Heart left ventricle (tissue), 16 donors: Measurements from ENCODE around the gene NDUFAF8. TPM values are rescaled to one million over a fixed set of nuclear protein-coding genes. Genes with fewer than 3 reads are reported as not detected.
"Not testable (repeated sequence)": the region's sequence is repeated elsewhere in the genome, so short reads cannot be mapped to it uniquely, and the experiment has no call there.

Experiments
- ATAC-seq, 4 donors: fragments of 200-7000 bp; cut with Tn5 transposase; one replicate each; pipeline ENCODE4 v1.9.1; 2020 to 2022; ENCODE audit warnings: moderate library complexity in 4 of 4, mild to moderate bottlenecking in 3 of 4, moderate number of reproducible peaks in 1 of 4
- DNase-seq, 5 donors: peaks; one replicate each; pipeline ENCODE4 v3.0.0-alpha.2; 2020
- H3K27ac ChIP-seq, 12 donors: fragments of 200-600 bp; sonication (generic) in 4 of 12; one replicate each; pipeline versions ENCODE4 v1.5.0 to v1.8.0; 2016 to 2022; ENCODE audit warnings: mild to moderate bottlenecking in 2 of 12
- H3K27me3 ChIP-seq, 9 donors: fragments of 200-600 bp; sonication (generic) in 2 of 9; one replicate each; pipeline versions ENCODE4 v1.5.1 to v1.8.0; 2016 to 2022; ENCODE audit warnings: mild to moderate bottlenecking in 3 of 9
- H3K36me3 ChIP-seq, 9 donors: fragments of 200-600 bp; sonication (generic) in 2 of 9; one replicate each; pipeline versions ENCODE4 v1.5.0 to v1.8.0; 2018 to 2022; ENCODE audit warnings: mild to moderate bottlenecking in 2 of 9
- H3K4me1 ChIP-seq, 12 donors: fragments of 200-600 bp; sonication (generic) in 4 of 12; one replicate each; pipeline versions ENCODE4 v1.5.0 to v1.8.0; 2016 to 2022; ENCODE audit warnings: mild to moderate bottlenecking in 3 of 12
- H3K4me3 ChIP-seq, 12 donors: fragments of 200-600 bp; sonication (generic) in 4 of 12; one replicate each; pipeline versions ENCODE4 v1.5.0 to v1.8.0; 2017 to 2022; ENCODE audit warnings: mild to moderate bottlenecking in 9 of 12, moderate library complexity in 4 of 12
- H3K9me3 ChIP-seq, 12 donors: fragments of 200-600 bp; sonication (generic) in 4 of 12; one replicate each; pipeline versions ENCODE4 v1.5.0 to v1.8.0; 2016 to 2022; ENCODE audit warnings: mild to moderate bottlenecking in 1 of 12
- POLR2A ChIP-seq, 2 donors: fragments of 450-650 bp; IDR thresholded peaks; one replicate each; pipeline ENCODE4 v1.6.1; 2017; ENCODE audit warnings: antibody characterized with exemption in 2 of 2, mild to moderate bottlenecking in 2 of 2, moderate library complexity in 2 of 2
- WGBS, 4 donors: extraction: QIAGEN DNeasy Blood & Tissue Kit in 2 of 4; methylation state at CpG; one replicate each; pipeline versions ENCODE4 v1.1.5 to v1.1.7; 2013 to 2018; 5-methylcytosine and 5-hydroxymethylcytosine counted together
- intact Hi-C, 10 donors: fragments of 100-400 bp; cut with DNase I; formaldehyde crosslinking; loops; one replicate each; pipeline versions ENCODE4 v1.11.1 to v1.14.2; 2022
- polyA plus RNA-seq, 2 donors: library from polyadenylated mRNA; stranded (reverse); fragments of 200-250 nt; gene quantifications; one replicate each; pipeline ENCODE4 v1.2.3, GENCODE V29; 2013
- total RNA-seq, 9 donors: library from RNA; depleted of rRNA in 2 of 9; stranded (reverse); fragments of >200 nt in 2 of 9; fragmentation: NEBNext Ultra II Directional in 3 of 9; extraction: Animal tissue kit (Norgen Biotek cat#: 25700) in 3 of 9; gene quantifications; one replicate each; pipeline versions ENCODE4 v1.1.0 to v1.2.4, GENCODE V29; 2016 to 2023
- TF ChIP-seq, protein P1 (sequence below), 12 donors: fragments of 200-600 bp; sonication (generic) in 4 of 12; IDR thresholded peaks; one replicate each; pipeline versions ENCODE4 v1.5.0 to v1.8.0; 2018 to 2022; ENCODE audit warnings: antibody characterized with exemption in 12 of 12, mild to moderate bottlenecking in 5 of 12
- donor health status: ischemic (EF 13 %, LVEDD 7.1; RV severe dilation, severe dysfunction).
- donor health status: healthy with polysubstance abuse.
- donor health status: DM: no; HTN: yes; CAD: no.
- donor health status: DM: no; HTN: no; CAD: no.
- donor health status: ischemic (EF 25% LVEDD 6.9; RV normal size, moderate dysfunction).
- donor health status: ischemic (EF 25% LVEDD 5.7; RV mildly dilated, moderate dysfunction).
- donor health status: healthy.
- donor health status: DM: yes; HTN: yes; CAD: no.
- donor health status: ischemic (EF 35%, LVEDD 5.7; RV mildly dilated, moderate dysfunction).
- donor health status: nonischemic (EF 11% LVEDD 7.7; RV severe dilation, severe dysfunction).
- donor health status: DM: yes; HTN: yes; CAD: no.
- donor health status: PGD.
- donor health status: ischemic (EF 29% LVEDD 5.4; RV normal size, mild dysfunction).
- donor health status: nonischemic (EF 23%, LVEDD 6.1; RV moderate dilation, normal function).

The NDUFAF8 gene
- total and polyA plus RNA-seq, 11 donors: 26.7 to 77.1 (median 50.2) TPM

DNA sequence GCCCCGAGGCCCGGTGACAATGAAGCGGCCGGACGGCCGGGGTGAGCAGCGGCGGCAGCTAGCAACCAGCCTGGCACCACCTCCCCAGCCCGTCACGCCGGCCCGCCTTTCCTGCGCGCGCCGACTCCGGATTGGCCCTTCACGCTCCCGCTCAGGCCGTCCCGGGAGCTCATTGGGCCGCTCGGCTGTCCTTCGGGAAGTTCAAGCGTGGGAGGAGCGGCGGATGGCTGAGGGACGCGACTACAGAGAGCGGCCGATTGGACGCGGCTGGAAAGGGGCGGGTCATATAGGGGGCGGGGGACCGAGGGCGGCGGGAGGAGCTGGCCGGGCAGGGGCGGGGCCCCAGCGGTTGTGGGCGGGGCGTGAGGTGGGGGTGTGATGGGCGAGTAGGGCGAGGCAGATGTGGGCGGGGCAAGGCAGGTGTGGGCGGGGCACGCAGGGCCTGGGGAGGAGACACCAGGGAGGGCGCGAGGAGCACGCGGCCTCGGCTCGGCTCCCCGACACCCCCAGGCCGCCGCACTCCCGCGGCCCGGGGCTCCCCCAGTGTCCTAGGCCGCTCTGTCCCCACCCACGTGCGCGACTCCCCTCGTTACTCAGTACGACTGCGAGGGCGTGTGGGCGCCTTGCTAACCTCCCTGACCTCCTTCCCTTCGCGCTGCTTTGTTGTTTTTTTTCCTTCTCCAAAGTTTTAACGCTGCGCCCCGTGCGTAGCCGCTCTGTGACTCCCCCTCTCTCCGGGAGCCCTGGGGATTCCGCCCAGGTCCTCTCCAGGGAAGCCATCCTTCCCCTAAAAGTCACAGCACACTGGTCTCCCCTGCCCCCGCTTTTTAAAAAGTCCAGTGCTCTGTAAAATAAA is 16.0 kb upstream of the NDUFAF8 start, which contains the start of gene CEP131:
CEP131 (minus strand) TSS at position 60 of the 856 bp plus-strand sequence. CDS start 2,909 bp downstream, outside the sequence.
- peak; percentile 99 to 100 (median 100) for DNase-seq
- peak in 1 of 2 donors; percentile 50 for TF ChIP-seq POLR2A (IDR thresholded peaks at IDR 0.05)
- TF ChIP-seq, protein P1, sequence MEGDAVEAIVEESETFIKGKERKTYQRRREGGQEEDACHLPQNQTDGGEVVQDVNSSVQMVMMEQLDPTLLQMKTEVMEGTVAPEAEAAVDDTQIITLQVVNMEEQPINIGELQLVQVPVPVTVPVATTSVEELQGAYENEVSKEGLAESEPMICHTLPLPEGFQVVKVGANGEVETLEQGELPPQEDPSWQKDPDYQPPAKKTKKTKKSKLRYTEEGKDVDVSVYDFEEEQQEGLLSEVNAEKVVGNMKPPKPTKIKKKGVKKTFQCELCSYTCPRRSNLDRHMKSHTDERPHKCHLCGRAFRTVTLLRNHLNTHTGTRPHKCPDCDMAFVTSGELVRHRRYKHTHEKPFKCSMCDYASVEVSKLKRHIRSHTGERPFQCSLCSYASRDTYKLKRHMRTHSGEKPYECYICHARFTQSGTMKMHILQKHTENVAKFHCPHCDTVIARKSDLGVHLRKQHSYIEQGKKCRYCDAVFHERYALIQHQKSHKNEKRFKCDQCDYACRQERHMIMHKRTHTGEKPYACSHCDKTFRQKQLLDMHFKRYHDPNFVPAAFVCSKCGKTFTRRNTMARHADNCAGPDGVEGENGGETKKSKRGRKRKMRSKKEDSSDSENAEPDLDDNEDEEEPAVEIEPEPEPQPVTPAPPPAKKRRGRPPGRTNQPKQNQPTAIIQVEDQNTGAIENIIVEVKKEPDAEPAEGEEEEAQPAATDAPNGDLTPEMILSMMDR (IDR thresholded peaks at IDR 0.05): no peak
- Histone ChIP-seq H3K4me3 (peak within 1 kb of the TSS; percentile 55 to 96 (median 80)), H3K27me3 (no peaks in the 10 kb centered on the region), H3K9me3 (peaks cover 0 to 12% (median 0%) of the 10 kb centered on the region in 12 donors), H3K36me3 (peaks cover 0 to 12% (median 3%) of the 10 kb centered on the region in 9 donors), H3K27ac (peak within 1 kb of the TSS in 6 of 12 donors; percentile 11 to 58 (median 46)), H3K4me1 (peaks cover 6 to 25% (median 18%) of the 10 kb centered on the region in 12 donors)
- intact Hi-C loops: no loop called here
- ATAC-seq: peak; percentile 99 to 100 (median 99)
- 1 to 3% (median 2%) methylated on average over 34 to 79 of the region's 79 CpGs for WGBS, 4 donors

DNA sequence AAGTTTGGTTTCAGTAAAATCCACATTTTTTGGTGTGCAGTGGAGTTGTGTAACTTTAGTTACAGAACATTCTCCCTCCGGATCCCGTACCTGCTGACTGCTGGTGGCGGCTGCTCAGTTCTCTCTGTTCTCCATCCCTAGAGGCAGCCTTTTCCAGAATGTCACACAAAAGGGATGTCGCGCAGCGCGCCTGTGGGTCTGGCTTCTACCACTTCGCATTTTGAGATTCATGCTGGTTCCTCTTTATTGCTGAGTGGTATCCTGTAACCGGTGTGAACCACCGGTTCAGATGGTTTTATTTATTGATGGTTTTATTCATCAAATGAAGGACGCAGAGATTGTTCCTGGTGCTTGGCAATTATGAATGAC is 15.4 kb upstream of the NDUFAF8 start:
- TF ChIP-seq POLR2A (IDR thresholded peaks at IDR 0.05): no peak
- TF ChIP-seq, protein P1 (IDR thresholded peaks at IDR 0.05): no peak
- peak in 1 of 5 donors; percentile 58 for DNase-seq
- Histone ChIP-seq H3K4me3 (peak overlapping the region in 9 of 12 donors; percentile 60 to 94 (median 82)), H3K4me1 (peaks cover 6 to 25% (median 18%) of the 10 kb centered on the region in 12 donors), H3K27ac (peak overlapping the region in 5 of 12 donors; percentile 11 to 58 (median 31)), H3K36me3 (peaks cover 0 to 12% (median 3%) of the 10 kb centered on the region in 9 donors), H3K27me3 (no peaks in the 10 kb centered on the region), H3K9me3 (peaks cover 0 to 12% (median 0%) of the 10 kb centered on the region in 12 donors)
- ATAC-seq: no peak
- intact Hi-C loops: no loop called here
- WGBS, 4 donors: 32 to 56% (median 40%) methylated on average over 11 of the region's 11 CpGs

DNA sequence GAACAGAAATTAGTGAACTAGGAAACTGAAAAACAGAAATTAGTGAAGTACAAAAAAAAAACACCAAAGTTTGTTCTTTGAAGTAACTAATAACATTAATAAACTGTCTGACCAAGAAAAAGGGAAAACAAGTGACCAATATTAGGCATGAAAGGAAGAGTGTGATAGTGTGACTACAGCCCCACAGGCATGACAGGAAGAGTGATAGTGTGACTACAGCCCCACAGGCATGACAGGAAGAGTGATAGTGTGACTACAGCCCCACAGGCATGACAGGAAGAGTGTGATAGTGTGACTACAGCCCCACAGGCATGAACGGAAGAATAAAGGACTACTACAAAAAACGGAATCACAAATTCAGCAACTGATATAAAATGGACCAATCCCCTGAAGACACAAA is 11.5 kb upstream of the NDUFAF8 start:
- H3K9me3 ChIP-seq: peaks cover 0 to 12% (median 0%) of the 10 kb centered on the region in 12 donors
- ATAC-seq, DNase-seq, H3K27me3 ChIP-seq, intact Hi-C loops, H3K4me3 ChIP-seq: not testable (repeated sequence)
- H3K36me3 ChIP-seq: peaks cover 0 to 42% (median 27%) of the 10 kb centered on the region in 9 donors
- WGBS, 4 donors: 60 to 67% (median 64%) methylated on average over 2 of the region's 2 CpGs
- H3K27ac ChIP-seq: peak overlapping the region in 1 of 12 donors; percentile 54
- H3K4me1 ChIP-seq: peaks cover 0 to 18% (median 5%) of the 10 kb centered on the region in 12 donors

DNA sequence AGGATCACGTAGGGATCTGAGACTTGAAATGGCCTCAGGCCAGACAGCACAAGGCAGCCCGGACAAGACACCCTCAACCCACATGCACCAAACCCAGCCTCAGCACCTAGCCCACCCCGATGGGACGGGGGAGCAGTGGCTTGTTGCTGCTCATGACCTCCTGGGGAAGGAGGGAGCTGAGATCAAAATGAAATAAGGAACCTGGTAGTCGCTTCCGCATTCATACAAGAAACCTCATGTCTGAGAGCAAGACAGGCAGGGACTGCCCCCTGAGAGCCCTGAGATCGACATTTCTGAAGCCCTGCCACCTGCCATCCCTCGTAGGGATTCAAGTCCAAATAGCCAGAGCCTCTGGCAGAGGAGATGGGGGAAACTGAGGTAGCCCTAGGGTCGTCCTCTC is 10.7 kb upstream of the NDUFAF8 start:
- Histone ChIP-seq H3K27ac (peak overlapping the region in 1 of 12 donors; percentile 54), H3K36me3 (peaks cover 0 to 50% (median 28%) of the 10 kb centered on the region in 9 donors), H3K27me3 (no peaks in the 10 kb centered on the region), H3K9me3 (peaks cover 0 to 12% (median 0%) of the 10 kb centered on the region in 12 donors), H3K4me3 (no peak overlapping the region), H3K4me1 (peaks cover 0 to 15% (median 3%) of the 10 kb centered on the region in 12 donors)
- DNase-seq: peak in 1 of 5 donors; percentile 18
- intact Hi-C loops: no loop called here
- no peak for TF ChIP-seq POLR2A (IDR thresholded peaks at IDR 0.05)
- TF ChIP-seq, protein P1 (IDR thresholded peaks at IDR 0.05): no peak
- 79 to 86% (median 81%) methylated on average over 8 to 9 of the region's 9 CpGs for WGBS, 4 donors
- ATAC-seq: no peak
